ENCODE data around the gene GOLGA8M.
"Not testable (repeated sequence)": the region's sequence is repeated elsewhere in the genome, so short reads cannot be mapped to it uniquely, and the experiment has no call there.

GRCh38 chr15:28654194-28654593 is 58.0 kb downstream of the GOLGA8M start:
- TF ChIP-seq POLR2A, EP300 (IDR thresholded peaks at IDR 0.05): not testable (repeated sequence)
- TF ChIP-seq, protein P1, sequence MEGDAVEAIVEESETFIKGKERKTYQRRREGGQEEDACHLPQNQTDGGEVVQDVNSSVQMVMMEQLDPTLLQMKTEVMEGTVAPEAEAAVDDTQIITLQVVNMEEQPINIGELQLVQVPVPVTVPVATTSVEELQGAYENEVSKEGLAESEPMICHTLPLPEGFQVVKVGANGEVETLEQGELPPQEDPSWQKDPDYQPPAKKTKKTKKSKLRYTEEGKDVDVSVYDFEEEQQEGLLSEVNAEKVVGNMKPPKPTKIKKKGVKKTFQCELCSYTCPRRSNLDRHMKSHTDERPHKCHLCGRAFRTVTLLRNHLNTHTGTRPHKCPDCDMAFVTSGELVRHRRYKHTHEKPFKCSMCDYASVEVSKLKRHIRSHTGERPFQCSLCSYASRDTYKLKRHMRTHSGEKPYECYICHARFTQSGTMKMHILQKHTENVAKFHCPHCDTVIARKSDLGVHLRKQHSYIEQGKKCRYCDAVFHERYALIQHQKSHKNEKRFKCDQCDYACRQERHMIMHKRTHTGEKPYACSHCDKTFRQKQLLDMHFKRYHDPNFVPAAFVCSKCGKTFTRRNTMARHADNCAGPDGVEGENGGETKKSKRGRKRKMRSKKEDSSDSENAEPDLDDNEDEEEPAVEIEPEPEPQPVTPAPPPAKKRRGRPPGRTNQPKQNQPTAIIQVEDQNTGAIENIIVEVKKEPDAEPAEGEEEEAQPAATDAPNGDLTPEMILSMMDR (IDR thresholded peaks at IDR 0.05), result not testable (repeated sequence)
